H1 (cell line): ENCODE measurements around the gene RREB1.

Experiments used
- RAD21 ChIP-seq, 2 experiments: IDR thresholded peaks in 1 of 2; conservative IDR thresholded peaks in 1 of 2; 2 replicates each; pipeline ENCODE4 v1.6.1; 2011; ENCODE audit warnings: low read depth in 2 of 2, low read length in 2 of 2, improper control_type of control experiment in 1 of 2, inconsistent platforms in 1 of 2, mild to moderate bottlenecking in 1 of 2, moderate library complexity in 1 of 2
- RFX5 ChIP-seq: IDR thresholded peaks from 2 replicates; pipeline ENCODE4 v1.6.1; 2011; ENCODE audit warnings: low read depth, low read length, improper control_type of control experiment, borderline replicate concordance
- TAF1 ChIP-seq: IDR thresholded peaks from 2 replicates; pipeline ENCODE4 v1.6.1; 2011; ENCODE audit warnings: mild to moderate bottlenecking, low read depth, low read length

DNA sequence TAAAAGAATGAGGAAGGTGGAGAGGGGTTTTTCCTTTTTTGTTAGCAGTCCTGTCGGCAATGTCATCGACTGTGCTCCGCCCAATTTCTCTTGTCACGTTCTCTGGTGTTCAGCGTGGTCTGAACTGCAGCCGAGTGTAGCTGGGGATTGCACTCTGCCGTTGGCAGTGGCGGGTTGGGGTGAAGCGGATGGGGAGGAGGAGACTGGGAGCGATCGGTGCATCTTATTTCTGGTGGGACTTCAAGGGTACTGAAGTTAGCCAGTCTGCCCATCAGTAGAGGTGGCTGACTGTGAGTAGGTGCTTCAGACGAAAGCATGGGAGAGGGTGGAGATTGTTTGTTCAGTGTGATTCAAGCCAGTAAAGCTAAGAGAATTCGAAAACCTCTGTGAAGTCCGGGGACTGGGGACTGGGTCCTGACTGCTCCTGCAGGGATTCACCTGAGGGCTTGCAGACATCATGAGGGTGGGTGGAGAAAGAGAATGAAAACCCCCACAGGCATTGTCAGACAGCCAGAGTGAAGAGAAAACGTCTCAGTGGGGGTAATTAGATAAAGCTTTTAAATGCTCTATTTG, 5.1 kb downstream of the RREB1 start:
- TF ChIP-seq RFX5, result no peak
- TF ChIP-seq TAF1, result no peak
- TF ChIP-seq RAD21 (IDR thresholded peaks at IDR 0.05 in 1 of 2, conservative IDR thresholded peaks at IDR 0.05 in 1 of 2; ENCODE audit: low read depth in 2 of 2, low read length in 2 of 2), result no peak
